LNCAP (cell line): ENCODE data around the gene CTXND1.

Source experiments
- TF ChIP-seq, protein P1 (sequence below): fragments of 450-650 bp; IDR thresholded peaks from 2 replicates; pipeline ENCODE4 v1.5.1; 2017; ENCODE audit warnings: mild to moderate bottlenecking

CTXND1 gene

DNA sequence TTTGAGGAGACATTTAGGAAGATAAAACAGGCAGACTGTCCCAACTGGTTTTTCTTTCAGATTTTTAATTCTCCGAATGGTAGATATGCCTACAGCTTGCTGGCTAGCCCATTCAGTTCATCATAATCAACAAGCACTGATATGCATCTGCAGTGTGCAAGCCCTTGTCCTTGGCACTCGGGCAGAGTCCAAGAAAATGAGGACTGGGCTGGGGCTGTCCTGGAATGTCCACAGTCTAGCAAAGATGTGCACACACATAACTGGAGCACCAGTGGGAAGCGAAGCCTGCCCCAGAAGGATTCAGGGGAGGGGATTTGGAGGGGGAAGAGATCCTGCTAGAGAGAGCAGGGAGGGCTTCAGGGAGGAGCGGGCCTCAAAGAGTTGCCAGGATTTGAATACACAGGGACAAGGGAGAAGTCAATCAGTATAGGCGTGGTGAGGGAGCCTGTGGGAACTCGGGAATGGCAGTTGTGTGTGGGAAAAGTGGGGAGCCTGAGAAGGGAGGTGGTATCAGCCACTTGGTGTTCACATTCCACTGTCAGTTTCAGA is 90.5 kb downstream of the CTXND1 start:
- TF ChIP-seq, protein P1, sequence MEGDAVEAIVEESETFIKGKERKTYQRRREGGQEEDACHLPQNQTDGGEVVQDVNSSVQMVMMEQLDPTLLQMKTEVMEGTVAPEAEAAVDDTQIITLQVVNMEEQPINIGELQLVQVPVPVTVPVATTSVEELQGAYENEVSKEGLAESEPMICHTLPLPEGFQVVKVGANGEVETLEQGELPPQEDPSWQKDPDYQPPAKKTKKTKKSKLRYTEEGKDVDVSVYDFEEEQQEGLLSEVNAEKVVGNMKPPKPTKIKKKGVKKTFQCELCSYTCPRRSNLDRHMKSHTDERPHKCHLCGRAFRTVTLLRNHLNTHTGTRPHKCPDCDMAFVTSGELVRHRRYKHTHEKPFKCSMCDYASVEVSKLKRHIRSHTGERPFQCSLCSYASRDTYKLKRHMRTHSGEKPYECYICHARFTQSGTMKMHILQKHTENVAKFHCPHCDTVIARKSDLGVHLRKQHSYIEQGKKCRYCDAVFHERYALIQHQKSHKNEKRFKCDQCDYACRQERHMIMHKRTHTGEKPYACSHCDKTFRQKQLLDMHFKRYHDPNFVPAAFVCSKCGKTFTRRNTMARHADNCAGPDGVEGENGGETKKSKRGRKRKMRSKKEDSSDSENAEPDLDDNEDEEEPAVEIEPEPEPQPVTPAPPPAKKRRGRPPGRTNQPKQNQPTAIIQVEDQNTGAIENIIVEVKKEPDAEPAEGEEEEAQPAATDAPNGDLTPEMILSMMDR: no peak

DNA sequence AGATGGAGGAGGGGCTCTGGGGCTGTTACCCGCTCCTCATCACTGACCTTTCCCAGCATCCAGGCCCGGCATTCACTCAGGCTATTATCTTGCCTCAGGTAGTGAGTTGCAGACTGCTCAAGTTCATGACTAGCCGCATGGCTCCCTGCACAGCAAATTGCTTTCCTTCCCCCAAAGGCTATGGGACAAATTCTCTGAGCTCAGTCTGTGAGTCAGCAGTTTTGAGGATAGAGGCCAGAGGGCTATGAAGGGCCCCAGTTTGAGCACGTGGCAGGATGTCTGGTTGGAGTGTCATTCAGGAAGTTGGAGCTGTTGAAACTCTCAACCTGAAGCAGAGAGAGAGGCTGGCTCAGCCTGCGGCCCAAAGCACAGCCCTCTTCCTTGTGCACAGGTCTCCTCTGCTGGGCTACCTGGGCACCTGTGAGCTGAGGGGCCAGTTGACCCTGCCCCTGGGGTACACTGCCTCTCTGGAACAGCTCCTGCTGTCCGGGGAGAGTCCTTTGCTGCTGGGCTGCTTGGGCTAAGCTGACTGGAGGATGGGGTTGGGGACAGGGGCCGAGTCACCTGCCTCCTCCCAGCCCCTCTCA is 91.3 kb downstream of the CTXND1 start:
- TF ChIP-seq, protein P1: no peak

DNA sequence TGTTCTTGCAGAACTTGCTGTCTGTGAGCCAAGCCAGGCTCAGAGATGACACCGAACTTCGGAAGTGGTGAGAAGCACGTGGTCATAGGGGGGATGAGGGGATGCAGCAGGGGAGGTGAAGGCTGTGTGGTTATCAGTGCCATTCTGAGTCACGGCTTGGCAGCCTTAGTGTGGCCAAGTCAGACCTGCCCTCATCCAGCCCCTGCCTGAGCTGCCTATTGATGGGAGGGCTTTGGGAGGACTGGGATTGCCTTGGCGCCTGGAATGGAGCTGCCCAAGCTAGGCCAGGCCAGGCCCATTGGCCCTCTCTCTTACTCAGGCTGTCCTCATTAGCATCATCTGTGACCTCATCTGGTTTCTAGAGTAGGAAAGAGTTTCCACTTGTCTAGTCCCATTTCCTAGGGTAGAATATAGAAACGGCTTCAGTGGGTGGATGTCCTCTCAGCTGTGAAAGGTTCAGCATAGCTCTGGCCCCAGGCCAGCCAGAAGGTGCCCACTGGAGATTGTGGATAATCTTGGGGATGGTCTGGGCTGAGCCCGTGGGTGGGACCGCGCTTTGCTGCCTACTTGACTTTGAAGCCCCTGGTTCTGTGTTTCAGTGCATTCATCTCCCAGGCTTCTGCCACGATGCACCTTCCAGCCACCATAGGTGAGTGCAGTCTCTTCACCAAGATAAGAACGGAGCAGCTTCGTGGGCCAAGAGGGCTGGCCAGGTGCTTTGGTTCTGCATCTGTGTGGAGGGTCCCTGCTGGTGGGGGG is 92.0 kb downstream of the CTXND1 start:
- TF ChIP-seq, protein P1: no peak

DNA sequence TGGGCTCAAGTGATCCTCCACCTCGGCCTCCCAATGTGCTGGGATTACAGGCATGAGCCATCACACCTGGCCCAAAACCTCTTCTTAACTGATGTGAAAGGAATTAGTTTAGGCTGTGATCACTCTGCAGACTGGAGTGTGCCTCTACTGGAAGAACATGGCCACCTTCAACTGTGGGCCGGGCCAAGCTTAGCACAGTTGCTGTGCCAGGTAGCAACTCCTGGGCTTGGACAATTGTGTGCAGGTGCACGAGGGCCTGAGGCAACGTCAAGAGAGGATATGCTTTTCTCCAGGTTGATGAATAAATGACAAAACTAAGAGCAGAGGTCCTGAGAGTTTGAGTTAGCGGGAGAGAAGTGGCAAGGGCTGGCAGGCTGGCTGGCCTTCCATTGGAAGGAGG is 92.7 kb downstream of the CTXND1 start:
- TF ChIP-seq, protein P1: no peak

DNA sequence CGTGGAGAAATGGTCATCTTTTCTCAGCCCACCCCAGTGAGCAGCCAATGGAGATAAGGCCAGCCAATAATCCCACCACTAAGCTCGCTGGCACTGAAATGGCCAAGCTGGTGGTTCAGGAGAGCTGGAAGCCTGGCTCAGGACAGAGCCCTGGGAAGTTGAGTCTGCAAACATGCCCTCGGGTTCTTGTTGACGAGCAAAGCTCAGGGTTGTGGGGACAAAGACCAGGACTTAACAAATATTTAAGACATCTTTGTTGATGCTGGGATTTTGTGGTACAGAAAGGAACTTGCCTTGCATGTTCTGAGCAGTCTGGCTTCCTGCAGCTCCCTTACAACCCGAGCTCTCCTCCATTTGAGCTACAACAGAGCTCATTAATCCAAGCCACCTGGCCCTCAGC is 94.8 kb downstream of the CTXND1 start:
- TF ChIP-seq, protein P1: no peak

DNA sequence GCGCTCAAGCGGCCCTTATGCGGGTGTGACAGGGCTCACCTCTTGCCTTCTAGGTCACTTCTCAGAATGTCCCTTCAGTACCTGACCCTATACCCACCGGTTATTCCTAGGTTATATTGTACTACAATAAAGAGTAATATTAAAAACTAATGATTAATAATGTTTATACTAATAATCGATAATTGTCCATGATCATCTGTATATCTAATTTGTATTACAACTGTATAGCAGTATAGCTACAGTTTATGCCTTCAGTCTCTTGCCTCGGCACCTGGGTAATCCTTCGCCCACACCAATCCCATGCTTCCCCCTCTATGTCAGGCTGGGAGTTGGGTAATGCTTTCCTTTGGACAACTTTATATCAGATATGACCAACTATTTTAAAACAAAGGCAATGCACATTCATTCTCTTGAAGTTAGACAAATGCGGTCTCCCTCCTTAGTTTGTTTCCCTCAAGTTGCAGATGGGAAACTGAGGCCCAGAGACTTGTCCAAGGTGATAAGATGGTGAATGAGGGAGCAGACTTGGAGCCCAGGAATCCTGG is 95.8 kb downstream of the CTXND1 start:
- TF ChIP-seq, protein P1: no peak

DNA sequence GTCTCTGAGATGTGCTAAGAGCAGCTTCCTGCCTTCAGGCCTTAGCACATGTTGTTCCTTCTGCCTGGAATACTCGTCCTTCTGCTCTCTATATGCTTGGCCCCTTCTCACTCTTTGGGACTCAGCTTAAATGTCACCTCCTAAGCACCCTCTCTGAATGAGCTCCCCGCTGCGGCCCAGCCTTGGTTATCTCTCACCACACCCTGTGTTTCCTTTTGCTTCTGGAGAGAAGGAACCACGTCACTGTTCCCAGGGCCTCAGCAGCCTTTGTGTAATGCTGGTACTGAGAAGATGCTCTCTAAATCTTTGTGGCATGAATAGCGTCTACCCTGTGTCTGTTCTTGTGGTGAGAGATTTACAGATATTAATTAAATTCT is 97.0 kb downstream of the CTXND1 start:
- TF ChIP-seq, protein P1: no peak
